Fibroblast of mammary gland (primary cell): ENCODE data around the gene LGALS13.

Experiments
- DNase-seq: peaks from one replicate; pipeline ENCODE4 v3.0.0-alpha.2; 2010; ENCODE audit warnings: low read depth
- H3K4me3 ChIP-seq: 2 replicates; pipeline ENCODE4 v1.5.1; 2011; ENCODE audit warnings: low read depth, mild to moderate bottlenecking, low read length, moderate library complexity; ENCODE audit not compliant: control insufficient read depth
- TF ChIP-seq, protein P1 (sequence below): conservative IDR thresholded peaks from 2 replicates; pipeline ENCODE4 v1.5.1; 2011; ENCODE audit warnings: low read depth, low read length, inconsistent platforms; ENCODE audit not compliant: control insufficient read depth, insufficient read depth

Gene LGALS13

DNA sequence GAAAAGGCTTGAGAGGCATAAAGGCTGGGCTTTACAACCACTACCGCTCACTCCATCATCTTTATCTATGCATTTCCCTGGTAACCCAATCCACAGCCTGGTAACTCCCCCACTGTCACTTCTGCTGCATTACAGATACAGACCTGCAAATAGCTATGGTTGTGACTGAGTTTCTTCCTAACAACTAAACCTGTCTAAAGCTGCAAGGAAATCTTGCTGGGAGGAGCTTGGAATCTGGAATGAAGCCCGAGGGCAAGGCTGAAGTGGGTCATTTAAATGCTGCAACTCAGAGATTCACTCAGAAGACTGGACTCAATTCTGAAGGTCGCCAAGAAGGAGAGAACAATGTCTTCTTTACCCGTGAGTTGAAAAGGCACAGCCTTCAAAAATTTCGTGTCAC lies at the start of gene LGALS13:
Gene LGALS13 (plus strand): TSS at position 301 of the 400 bp plus-strand sequence. CDS start 45 bp downstream, at position 346.
- no peak within 1 kb of the TSS for H3K4me3 ChIP-seq
- TF ChIP-seq, protein P1, sequence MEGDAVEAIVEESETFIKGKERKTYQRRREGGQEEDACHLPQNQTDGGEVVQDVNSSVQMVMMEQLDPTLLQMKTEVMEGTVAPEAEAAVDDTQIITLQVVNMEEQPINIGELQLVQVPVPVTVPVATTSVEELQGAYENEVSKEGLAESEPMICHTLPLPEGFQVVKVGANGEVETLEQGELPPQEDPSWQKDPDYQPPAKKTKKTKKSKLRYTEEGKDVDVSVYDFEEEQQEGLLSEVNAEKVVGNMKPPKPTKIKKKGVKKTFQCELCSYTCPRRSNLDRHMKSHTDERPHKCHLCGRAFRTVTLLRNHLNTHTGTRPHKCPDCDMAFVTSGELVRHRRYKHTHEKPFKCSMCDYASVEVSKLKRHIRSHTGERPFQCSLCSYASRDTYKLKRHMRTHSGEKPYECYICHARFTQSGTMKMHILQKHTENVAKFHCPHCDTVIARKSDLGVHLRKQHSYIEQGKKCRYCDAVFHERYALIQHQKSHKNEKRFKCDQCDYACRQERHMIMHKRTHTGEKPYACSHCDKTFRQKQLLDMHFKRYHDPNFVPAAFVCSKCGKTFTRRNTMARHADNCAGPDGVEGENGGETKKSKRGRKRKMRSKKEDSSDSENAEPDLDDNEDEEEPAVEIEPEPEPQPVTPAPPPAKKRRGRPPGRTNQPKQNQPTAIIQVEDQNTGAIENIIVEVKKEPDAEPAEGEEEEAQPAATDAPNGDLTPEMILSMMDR: no peak
- no peak for DNase-seq

DNA sequence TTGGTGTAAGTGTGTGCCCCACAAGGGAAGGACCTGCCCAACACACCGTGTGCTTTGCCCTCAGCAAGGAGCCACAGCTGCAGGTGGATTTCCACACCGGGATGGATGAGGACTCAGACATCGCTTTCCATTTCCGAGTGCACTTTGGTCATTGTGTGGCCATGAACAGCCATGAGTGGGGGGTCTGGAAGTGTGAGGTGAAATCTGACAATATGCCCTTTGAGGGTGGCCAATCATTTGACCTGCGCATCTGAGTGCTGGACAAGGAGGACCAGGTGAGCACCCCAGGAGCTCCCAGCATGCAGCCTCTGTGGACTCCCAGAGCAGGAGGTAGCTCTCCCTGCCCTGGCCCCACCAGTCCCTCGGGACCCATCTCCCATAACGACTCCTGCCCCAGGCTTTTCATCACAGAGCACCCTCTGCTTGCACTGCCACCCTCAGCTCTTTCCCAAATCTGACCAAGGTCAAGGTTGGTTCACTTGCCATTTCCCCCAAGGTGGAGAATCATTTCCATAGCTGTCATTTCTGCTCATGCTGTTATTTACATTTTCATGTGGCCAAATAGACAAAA lies 49.2 kb upstream of the LGALS13 start:
- TF ChIP-seq, protein P1: no peak
- DNase-seq: no peak
- H3K4me3 ChIP-seq: no peak overlapping the region

DNA sequence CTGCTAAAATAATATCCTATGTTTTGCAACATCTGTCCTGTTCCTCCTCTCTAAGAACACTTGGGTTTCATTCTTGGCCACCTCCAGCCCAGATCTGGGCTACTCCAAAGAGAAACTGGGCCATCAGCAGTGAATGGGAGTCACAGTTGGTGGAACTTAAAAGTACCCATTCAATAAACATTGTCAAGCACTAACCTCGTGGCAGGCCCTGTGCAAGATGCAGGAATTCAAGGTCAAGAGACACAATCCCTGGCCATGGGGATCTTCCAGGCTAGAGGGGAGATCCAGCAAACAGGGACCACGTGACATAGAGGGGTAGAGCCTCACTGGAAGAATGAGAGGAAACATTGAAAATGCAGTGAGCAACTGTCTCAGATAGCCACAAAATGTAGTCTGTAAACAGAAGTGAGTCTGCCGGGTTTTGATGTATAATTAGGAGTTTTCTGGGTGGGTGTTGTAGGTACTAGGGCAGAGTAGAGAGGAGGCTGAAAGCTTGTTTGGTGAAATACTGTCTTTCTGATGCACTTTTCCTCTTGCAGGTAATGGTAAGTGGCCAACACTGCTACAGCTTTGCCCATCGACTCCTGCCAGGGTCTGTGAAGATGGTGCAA lies 47.5 kb upstream of the LGALS13 start:
- DNase-seq: no peak
- H3K4me3 ChIP-seq: no peak overlapping the region
- TF ChIP-seq, protein P1: no peak

GRCh38 chr19:39555883-39556282 lies 46.4 kb upstream of the LGALS13 start:
- DNase-seq: no peak
- TF ChIP-seq, protein P1: no peak

GRCh38 chr19:39557811-39558623 lies 44.3 kb upstream of the LGALS13 start:
- TF ChIP-seq, protein P1: no peak
- DNase-seq: no peak
- no peak overlapping the region for H3K4me3 ChIP-seq

More at GRCh38 chr19:39555883-39556282, 46.4 kb upstream of the LGALS13 start:
- no peak overlapping the region for H3K4me3 ChIP-seq

DNA sequence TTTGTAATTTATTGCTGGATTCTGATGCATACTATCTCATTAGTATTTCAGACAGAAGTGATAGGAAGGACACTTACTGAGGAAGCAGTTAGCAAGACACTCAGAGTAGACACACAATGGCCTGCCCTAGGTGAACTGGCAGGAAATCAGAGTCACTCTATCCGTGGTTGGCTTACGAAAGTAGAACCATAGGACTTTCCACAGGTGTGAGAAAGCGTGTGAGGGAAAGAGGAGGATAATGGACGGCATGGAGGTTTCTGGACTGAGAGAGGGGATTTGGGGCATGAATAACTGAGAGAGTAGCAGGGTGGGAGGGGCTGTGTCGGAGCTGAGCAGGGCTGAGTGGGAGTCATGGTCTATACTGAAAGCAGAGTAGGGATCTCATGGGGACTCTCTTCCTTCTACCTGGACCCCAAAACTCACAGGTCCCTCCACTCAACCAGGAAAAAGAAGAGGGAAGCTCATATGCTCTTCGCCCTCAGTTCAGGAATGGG lies 43.7 kb upstream of the LGALS13 start:
- no peak overlapping the region for H3K4me3 ChIP-seq
- TF ChIP-seq, protein P1: no peak
- DNase-seq: no peak
